ENCODE data around the gene TNFRSF18.

TNFRSF18 gene

DNA sequence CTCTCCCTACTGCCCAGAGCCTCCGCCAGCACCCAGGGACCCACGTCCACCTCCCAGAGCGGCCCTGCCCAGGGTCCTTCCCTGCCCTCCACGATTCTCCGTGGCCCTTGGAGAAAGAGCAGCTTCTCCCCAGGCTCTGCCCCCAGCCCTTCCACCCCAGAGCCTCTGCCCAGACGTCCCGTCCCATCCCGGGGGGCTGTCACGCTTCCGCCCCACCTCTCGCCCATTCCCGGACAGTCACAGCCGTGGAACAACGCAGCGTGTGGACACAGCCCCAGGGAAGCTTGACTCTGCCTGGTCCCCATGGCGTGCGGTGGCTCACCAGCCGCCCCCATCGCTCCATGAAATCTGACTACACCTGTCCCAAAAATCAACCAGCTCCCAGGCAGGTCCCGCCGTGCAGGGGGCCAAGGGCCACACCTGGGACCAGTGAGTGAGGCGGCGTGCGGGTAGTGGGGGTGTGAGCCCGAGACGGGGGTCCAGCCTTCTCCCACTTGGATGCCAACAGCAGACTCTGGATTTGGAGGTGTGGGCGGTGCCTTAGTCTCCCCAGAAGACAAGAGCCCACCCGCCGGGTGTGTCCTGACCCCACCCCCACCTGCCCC is 45.2 kb downstream of the TNFRSF18 start:
- DNase-seq = no peak

DNA sequence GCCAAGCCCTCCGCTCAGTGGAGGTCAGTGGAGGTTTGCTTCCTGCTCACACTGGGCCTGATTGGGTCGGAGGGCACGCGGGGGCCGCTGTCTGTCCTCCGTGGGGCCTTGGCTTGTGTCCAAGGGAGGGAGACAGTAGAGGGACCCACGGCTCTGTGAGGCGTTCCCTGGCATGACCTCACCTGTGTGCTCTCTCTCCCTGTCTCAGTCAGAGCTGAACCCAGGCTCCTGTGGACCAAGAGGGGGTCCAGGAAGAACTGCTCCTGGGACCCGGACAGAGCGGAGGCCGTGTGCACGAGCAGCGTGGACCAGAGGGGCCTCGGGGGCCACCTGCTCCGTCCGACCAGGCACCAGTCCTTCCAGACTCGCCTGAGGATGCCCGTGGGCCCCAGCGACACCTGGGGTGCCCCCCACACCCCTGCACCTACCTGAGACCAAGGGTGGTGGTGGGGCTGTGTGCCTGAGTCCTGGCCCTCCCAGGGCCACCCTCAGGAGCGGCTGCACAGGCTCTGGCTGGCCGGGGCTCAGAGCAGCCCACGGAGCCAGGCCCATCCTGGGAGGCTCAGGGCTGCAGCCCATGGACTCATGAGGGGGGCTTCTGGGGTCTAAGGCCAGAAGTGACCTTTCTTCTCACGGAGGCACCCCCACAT is 46.0 kb downstream of the TNFRSF18 start:
- DNase-seq = no peak

DNA sequence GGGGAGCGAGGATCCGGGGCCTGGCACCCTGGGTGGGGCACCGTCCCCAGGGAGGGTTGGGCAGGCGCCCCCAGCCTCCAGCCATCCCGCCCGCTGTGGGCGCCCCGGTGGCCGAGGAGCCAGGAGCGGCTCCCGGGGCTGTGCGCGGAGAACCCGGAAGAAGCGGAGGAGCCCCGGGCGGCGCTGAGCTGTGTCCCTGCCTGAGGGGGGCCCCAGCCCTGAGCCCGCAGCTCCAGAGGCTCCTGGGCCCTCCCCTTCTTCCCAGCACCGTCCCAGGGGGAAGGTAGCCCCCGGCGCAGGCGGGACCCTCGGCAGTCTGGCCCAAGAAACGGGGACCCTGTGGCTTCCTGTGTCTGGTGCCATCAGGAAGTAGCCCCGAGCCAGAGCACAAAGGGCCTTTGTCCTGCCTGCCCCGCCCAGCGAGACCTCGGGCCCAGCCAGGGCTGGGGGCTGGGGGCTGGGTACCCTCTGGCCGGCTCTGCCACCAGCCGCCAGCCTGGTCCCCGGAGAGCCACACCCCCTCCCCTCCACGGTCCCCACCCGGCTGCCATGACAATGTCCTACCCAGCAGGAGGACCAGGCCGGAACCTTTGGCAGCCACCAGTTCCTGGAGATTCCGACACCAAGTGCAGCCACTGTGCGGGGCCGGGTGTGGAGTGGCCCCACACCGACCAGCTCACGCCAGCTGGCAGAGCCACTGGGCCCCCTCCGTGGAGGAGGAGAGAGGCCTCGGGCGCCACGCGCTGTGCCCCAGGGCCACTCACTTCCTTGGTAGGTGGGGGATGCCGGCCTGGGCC is 48.3 kb downstream of the TNFRSF18 start:
- no peak for DNase-seq

DNA sequence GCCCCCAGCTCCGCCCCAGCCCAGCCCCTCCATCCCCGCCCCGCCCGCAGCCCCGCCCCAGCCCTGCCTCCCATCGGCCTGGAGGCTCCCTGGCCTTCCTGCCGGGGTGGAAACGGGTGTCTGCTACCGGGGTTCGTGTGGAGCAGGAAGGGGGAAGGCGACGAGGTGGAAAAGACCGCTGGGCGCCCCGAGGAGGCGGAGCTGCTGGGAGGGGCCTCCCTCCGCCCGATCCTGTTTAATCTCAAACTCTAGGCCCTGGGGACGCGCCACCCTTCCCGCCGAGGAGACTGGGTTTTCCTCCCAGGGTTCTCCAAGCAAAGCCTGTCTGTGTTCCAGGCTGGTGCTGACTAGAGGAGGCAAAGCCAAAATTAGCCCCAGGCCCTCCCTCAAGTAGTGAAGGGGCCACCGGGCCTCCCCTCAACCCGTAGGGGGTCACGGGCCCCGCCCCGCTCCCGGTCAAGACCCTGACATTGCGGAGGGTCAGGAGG is 48.9 kb downstream of the TNFRSF18 start:
- DNase-seq = no peak

DNA sequence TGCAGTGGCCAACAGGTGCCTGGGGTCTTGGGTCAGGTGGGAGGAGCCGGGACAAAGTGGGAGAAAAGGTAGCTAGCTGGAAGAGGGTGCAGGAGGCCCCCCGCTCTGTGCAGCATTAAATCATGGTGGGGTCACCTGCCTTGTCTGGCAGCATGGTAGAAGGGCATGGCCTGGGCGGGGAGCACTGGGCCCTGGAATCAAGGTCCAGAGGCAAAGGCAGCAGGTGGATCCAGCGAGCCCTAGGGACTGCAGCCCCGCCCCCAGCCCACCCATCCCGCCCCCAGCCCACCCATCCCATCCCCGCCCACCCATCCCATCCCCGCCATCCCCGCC is 49.4 kb downstream of the TNFRSF18 start:
- no peak for DNase-seq

DNA sequence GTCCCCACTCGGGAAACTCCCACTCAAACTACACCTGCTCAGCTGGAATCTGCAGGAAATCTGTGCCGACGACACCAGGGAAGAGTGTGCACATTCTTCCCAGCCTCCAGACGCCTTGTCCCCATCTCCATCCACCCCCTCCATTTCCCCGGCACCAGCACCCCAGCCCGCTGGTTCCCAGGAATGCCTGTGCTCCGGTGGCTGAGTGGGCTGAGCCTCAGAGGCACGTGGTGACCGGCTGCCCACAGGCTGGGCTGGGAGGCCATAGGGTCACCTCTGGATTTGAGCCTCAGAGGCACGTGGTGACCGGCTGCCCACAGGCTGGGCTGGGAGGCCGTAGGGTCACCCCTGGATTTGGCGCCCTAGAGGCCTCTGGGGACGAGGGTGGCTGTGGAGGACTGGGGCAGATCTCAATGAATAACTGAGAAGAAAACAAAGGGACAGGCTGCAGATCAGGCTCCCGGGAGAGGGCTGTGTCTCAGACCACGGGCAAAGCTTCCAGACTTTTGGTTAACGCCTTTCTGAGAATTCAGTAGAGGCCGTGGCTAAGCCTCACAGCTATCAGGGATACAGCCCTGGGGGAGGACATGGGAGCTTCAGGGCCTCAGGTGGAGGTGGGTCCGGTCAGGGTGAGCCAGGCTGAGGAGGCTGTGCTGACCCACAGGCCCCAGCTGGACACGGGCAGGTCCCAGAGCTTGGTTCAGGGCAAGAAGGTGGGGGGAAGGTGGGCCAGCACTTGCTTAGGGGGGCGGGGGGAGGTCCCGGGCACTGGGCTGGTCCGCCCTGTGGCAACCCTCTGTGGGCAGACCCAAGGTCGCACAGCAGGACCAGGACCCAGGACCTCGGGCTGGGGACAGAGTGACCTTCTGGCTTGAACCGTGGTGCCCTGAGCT is 50.0 kb downstream of the TNFRSF18 start:
- no peak for DNase-seq

DNA sequence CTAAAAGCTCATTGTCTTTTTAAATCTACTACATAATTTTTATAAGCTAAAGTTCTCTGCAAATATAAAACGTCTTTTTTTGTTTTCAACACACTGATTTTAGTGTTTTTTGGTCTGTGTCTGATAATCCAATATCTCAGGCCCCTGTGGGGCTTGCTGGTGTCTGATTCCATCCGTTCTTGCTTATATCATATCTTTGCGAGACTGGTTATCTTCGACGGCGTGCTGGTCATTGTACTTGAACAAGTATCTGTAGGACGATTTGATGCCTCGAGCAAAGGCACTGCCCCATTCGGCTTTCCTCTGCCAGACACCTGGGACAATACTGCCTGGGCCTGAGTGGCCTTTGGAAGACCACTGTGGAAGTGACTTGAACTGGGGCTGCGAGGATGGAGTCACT is 51.1 kb downstream of the TNFRSF18 start:
- DNase-seq = no peak

DNA sequence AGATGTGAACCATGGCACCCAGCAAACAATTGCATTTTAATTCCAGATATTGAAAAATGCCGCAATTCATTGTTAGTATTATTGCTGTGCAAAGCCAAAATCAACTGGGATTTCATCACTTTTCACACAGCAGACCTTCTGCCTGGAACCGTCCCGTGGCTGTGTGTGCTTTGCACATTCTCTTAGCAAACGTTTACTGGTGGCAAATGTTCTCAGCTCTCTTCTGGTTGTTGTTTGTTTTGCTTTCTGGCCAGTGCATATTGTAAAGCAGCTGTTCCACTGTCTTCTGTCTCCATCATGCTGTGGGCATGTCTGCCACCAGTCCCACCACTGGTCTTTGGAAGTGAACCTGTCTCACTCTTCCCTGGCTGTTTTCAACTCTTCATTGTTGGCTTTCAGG is 52.5 kb downstream of the TNFRSF18 start:
- no peak for DNase-seq
